ENCODE results near the gene SLC22A5.

DNA sequence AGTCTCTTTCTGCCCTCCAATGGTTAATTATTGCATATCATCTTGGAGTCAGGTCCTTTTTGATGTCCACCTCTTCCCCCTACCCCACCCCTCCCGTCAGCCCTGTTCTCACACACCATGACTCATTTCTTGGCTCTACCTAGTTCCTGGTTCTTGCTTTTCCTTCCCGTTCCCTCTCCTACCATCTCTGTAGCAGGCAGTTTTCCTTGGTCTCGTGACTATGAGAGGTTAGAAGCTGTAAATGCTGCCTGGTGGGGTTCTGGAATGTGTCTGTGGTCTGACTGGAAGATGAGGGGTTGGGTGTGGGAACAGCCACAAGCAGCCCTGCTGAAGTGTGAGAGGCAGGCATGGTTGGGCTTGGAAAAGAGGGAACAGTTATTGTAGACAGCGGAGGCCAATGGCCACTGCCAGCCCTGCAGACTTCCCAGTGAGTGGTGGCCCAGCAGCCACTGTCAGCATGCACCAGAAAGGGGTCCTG is 18.2 kb downstream of the SLC22A5 start:
- TF ChIP-seq, protein P1, sequence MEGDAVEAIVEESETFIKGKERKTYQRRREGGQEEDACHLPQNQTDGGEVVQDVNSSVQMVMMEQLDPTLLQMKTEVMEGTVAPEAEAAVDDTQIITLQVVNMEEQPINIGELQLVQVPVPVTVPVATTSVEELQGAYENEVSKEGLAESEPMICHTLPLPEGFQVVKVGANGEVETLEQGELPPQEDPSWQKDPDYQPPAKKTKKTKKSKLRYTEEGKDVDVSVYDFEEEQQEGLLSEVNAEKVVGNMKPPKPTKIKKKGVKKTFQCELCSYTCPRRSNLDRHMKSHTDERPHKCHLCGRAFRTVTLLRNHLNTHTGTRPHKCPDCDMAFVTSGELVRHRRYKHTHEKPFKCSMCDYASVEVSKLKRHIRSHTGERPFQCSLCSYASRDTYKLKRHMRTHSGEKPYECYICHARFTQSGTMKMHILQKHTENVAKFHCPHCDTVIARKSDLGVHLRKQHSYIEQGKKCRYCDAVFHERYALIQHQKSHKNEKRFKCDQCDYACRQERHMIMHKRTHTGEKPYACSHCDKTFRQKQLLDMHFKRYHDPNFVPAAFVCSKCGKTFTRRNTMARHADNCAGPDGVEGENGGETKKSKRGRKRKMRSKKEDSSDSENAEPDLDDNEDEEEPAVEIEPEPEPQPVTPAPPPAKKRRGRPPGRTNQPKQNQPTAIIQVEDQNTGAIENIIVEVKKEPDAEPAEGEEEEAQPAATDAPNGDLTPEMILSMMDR (IDR thresholded peaks at IDR 0.05; ENCODE audit: poor library complexity), result no peak
- TF ChIP-seq EZH2 (IDR thresholded peaks at IDR 0.05; ENCODE audit: borderline replicate concordance), result no peak
- no peak for TF ChIP-seq EZH2phosphoT487 (IDR thresholded peaks at IDR 0.05; ENCODE audit: low read depth, severe bottlenecking, unreplicated experiment)

All from hepatocyte (in vitro differentiated cells).